ENCODE results near the gene TALDO1.

GRCh38 chr11:702462-703461, 44.5 kb upstream of the TALDO1 start:
- TF ChIP-seq ATF3 (IDR thresholded peaks at IDR 0.05) (no peak), CTCF (IDR thresholded peaks at IDR 0.05; ENCODE audit: low read depth, low read length, missing input control) (no peak), YY1 (IDR thresholded peaks at IDR 0.05) (no peak), REST (IDR thresholded peaks at IDR 0.05) (no peak), FOXA1 (IDR thresholded peaks at IDR 0.05) (no peak), RAD21 (IDR thresholded peaks at IDR 0.05) (peak in 1 of 2 donors; percentile 51), JUND (IDR thresholded peaks at IDR 0.05) (no peak), NR2F2 (IDR thresholded peaks at IDR 0.05) (no peak)
